GM21717 (cell line): ENCODE data around the gene PCSK7.

Source experiments
- ATAC-seq: cut with Tn5 transposase; IDR thresholded peaks from one replicate; pipeline ENCODE4 v1.9.1; 2021; ENCODE audit warnings: mild to moderate bottlenecking, moderate library complexity; ENCODE audit not compliant: unreplicated experiment

PCSK7 gene

DNA sequence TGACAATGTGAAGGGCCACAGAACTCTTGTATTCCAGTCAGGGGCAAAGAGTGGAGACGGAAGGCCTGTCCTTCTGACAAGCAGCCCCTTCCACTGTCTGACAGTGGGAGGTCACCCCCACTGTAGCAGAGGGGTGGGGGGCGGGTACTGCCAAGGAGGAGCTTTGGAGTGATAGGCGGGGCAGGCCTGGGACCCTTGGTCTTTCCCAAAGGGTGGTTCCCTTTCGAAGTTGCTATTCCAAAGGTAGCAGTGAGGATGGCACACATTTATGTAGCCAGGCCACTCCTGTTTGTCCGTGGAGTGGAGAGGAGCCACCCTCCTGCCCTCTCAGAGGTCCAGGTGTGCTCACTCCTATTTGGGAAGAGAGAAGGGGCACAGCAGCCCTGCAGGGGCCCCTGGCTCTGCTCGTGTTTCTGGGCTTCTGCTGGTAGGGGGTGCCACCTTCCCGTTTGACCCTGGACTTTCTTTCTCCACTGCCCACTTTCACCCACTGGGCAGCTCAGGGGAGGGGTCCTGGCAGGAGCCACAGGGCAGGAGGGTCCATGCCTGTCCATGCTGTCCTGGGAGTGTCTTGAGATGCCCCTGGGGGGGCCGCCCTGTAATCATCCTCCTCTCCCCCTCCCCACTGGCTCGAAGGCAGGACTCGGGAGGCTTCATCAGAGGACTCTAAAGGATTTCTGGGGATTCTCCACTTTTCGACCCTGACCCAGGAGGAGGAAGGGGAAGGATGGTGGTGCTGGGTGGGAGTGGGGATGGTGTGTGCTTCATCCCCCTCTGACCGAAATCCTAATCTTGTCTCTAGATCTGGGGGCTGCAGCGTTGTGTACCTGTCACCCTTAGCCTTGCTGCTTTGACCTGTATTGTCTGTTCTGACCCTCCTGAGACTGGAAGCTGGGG lies 31.7 kb downstream of the PCSK7 start:
- no peak for ATAC-seq

DNA sequence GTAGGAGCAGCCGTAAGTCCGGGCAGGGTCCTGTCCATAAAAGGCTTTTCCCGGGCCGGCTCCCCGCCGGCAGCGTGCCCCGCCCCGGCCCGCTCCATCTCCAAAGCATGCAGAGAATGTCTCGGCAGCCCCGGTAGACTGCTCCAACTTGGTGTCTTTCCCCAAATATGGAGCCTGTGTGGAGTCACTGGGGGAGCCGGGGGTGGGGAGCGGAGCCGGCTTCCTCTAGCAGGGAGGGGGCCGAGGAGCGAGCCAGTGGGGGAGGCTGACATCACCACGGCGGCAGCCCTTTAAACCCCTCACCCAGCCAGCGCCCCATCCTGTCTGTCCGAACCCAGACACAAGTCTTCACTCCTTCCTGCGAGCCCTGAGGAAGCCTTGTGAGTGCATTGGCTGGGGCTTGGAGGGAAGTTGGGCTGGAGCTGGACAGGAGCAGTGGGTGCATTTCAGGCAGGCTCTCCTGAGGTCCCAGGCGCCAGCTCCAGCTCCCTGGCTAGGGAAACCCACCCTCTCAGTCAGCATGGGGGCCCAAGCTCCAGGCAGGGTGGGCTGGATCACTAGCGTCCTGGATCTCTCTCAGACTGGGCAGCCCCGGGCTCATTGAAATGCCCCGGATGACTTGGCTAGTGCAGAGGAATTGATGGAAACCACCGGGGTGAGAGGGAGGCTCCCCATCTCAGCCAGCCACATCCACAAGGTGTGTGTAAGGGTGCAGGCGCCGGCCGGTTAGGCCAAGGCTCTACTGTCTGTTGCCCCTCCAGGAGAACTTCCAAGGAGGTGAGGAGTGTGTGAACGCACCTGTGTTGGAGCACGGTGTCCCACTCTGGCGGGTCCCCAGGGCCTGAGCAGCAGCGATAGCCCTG lies 32.6 kb downstream of the PCSK7 start, which contains the start of gene TAGLN:
TSS of gene TAGLN (plus strand) at position 318 of the 863 bp plus-strand sequence. CDS start 3,644 bp downstream, outside the sequence.
- no peak for ATAC-seq

GRCh38 chr11:117198613-117199012 lies 33.3 kb downstream of the PCSK7 start:
- ATAC-seq = no peak

DNA sequence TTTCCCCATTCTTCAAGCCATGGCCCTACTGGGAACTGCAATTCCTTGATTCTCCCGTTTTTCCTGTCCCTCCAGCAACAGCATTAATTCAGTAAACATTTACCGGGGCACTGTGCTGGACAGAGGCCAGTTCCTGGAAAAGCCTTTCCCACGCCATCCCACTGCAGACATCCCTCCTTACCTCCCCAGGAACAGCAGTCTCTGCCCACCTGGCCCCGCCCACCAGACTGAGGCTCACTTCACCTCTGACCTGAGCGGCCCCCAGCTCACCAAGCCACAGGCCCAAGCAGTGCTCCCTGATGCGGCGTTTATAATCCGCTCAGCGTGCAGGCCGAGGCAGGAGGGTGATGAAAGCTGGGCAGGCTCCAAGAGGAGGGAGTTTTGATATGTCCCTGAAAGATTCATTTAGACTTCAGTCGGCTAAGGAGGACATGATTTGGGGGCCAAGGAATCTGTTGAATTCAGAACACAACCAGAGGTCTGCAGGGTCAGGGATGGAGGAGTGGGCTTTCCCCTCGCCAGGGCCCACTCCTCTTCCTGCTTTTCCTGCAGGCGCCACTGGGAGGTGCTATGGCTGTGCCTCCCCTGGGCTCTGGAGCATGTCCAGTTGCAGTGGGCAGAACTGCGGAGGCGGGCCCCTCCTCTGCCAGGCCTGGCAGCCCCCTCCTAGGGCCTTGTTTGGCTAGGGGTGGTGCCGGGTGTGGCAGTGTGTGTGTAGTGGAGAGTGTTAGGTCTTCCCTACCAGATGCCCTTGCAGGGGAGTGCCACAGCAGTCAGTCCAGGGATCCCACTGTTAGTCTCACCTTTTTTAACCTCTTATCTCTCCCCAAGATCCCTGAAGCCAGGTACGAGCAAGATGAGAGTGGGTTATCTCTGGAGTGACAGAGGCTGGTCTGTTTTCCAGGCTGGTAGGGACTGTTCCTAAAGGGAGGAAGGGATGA lies 34.1 kb downstream of the PCSK7 start:
- ATAC-seq = no peak

DNA sequence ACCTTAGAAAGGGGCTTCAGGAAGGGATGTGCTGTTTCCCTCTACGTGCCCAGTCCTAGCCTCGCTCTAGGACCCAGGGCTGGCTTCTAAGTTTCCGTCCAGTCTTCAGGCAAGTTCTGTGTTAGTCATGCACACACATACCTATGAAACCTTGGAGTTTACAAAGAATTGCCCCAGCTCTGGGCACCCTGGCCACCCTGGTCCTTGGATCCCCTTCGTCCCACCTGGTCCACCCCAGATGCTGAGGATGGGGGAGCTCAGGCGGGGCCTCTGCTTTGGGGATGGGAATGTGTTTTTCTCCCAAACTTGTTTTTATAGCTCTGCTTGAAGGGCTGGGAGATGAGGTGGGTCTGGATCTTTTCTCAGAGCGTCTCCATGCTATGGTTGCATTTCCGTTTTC lies 34.9 kb downstream of the PCSK7 start:
- no peak for ATAC-seq

DNA sequence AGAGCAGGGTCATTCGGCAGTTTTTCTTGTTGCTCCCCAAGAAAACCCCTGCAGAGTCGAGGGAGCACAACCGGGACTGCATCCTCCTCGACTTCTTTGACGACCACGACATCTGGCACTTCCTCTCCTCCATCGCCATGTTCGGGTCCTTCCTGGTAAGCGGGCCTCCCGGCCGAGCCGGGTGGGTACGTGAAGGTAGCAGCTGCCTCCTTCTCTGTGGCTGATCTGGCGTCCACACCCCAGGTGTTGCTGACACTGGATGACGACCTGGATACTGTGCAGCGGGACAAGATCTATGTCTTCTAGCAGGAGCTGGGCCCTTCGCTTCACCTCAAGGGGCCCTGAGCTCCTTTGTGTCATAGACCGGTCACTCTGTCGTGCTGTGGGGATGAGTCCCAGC lies 36.1 kb downstream of the PCSK7 start:
- ATAC-seq = no peak

DNA sequence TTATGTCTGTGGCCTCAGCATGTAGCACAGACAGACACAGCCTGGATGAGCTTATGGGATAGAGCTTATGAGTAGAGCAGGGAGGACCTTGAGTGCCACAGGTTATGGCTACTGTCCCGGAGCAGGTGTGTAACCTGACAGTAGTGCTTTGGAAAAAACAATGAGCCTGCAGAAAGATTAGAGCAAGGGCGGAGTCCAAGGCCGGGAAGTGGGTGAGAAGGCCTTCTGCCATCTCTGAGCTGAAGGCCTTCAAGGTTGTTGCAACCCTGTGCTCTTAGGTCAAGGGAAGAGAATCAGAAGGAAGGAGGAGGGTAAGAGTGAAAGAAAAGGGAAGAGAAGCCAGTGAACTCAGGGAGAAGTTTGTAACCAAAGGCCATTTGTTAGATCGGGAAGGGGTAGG lies 36.6 kb downstream of the PCSK7 start:
- ATAC-seq = no peak

- ATAC-seq = no peak
Measured at GRCh38 chr11:117194267-117194666, 37.6 kb downstream of the PCSK7 start.

- no peak for ATAC-seq
Measured at GRCh38 chr11:117193130-117194020, 38.5 kb downstream of the PCSK7 start.

GRCh38 chr11:117192401-117192875 lies 39.4 kb downstream of the PCSK7 start:
- no peak for ATAC-seq

GRCh38 chr11:117191680-117192400 lies 40.0 kb downstream of the PCSK7 start:
- no peak for ATAC-seq

DNA sequence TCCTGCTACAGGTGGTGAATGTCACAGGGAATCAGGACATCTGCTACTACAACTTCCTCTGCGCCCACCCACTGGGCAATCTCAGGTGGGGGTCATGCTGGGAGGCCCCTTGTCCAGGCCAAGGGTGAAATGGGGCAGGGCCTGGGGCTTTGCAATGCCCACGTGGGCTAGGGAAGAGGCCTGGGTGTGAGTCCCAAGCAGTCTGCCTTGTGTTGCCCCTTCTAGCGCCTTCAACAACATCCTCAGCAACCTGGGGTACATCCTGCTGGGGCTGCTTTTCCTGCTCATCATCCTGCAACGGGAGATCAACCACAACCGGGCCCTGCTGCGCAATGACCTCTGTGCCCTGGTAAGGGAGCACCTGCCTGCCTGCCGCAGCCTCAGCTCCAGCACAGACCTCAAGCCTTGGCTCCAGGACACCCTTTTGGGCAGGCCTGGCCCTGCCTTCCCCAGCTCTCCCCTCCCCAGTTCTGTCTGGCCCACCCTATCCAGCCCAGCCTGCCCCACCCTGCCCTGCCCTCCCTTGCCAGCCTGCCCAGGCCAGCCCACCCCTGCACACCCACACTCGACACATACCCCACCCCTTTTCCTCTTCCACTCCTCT lies 41.8 kb downstream of the PCSK7 start:
- no peak for ATAC-seq

- peak; percentile 76 for ATAC-seq
Measured at GRCh38 chr11:117189191-117189940, 42.5 kb downstream of the PCSK7 start.

DNA sequence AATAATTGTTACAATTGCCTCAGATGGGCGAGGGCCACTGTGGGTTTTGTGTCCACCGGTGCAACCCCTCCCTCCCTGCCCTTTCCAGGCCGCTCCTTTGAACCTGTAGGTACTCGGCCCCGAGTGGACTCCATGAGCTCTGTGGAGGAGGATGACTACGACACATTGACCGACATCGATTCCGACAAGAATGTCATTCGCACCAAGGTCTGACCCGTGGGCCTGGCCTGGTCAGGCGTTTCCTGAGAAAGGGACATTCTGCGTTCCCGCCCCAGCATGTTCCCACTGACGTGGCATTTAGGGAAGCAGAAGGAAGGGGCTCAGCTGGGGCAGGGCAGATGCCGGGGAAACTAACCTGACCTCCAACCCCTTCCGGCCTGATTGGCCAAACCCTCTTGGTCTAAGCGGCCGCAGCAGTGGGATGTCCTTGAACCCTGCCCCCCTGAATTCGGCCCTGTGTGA lies 43.2 kb downstream of the PCSK7 start:
- no peak for ATAC-seq

DNA sequence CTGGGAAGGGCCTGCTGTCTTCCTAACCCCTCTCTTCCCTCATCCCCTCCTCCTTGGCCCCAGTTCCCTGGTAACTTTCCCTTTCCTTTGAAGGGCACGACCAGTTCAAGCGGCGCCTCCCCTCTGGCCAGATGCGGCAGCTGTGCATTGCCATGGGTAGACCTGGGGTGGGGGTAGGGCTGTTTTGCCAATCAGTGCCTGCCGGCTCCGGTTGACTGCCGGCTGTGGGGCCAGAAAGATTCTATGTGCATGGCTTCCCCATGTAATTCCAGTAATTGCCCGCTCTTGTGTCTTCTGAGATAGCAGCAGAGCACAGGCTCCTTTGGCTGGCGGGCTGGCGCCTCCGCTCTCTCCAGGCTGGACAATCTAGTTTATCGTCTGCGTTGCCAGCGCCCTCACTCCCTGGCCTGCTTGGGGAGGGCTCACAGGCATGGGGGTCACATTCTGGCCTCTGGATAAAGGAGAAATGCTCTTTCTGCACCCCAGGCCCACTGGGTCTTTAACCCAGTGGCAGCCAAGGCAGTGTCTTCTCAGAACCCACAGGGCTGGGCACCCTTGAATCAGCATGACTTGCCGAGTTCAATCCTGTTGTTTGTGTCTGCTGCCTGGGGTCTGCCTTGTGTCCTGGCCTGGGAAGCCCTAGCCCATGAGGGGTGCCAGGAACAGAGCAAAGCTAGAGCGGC lies 43.9 kb downstream of the PCSK7 start:
- no peak for ATAC-seq

DNA sequence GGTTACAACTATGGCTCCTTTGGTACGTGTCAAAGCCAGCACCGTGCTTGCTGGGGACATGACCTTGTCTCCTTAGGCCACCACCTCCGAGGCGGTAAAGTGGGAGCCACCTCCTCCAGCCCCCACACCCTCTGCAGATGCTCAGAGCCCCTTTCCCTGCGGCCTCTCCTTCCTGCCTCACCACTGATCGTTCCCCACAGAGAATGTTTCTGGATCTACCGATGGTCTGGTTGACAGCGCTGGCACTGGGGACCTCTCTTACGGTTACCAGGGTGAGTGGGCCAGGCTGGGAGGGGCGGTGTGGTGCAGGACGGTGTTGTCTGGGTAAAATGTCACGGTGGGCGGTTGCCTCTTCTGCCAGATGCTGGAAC lies 44.5 kb downstream of the PCSK7 start:
- ATAC-seq = no peak

- no peak for ATAC-seq
Measured at GRCh38 chr11:117187007-117187406, 44.9 kb downstream of the PCSK7 start.
